SK-N-MC (cell line): ENCODE measurements around the gene SFT2D2.

Experiments used
- EZH2 ChIP-seq: fragments of 200-600 bp; sonication (generic); IDR thresholded peaks from one replicate; pipeline ENCODE4 v1.6.1; 2017; ENCODE audit warnings: antibody characterized with exemption
- FOXP2 ChIP-seq: optimal IDR thresholded peaks from 2 replicates; pipeline ENCODE3; 2011; ENCODE audit warnings: mild to moderate bottlenecking, moderate library complexity; ENCODE audit not compliant: insufficient read depth; ENCODE audit errors: extremely low read length, control extremely low read depth
- POLR2AphosphoS5 ChIP-seq: IDR thresholded peaks from 2 replicates; pipeline ENCODE4 v1.6.1; 2012; ENCODE audit warnings: mild to moderate bottlenecking, low read depth, low read length, borderline replicate concordance

GRCh38 chr1:168265596-168265995, 39.8 kb downstream of the SFT2D2 start:
- no peak for TF ChIP-seq POLR2AphosphoS5
- TF ChIP-seq EZH2, result no peak
- no peak for TF ChIP-seq FOXP2
